ENCODE data around the gene PSMB3.

Gene PSMB3

DNA sequence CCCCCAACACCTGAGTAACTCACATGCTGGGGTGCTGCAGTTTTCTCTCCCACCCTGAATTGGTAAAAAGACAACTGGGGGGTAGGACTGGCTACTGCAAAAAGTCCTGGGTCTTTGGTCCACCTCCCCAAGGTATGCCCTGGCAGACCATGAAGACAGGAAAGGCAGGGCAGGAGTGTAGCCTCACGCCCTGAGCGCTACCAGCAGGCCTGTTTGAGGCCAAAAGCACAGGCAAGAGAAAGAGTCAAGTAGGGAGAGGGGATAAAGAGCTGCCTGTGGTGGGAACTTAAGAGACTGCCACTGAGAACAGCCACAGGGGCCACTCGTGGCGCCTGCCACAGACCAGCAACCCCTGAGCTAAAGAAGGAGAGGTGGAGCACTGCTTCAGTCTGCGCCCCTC, 13.8 kb downstream of the PSMB3 start:
- Histone ChIP-seq H3K27me3 (replicated peaks; ENCODE audit: insufficient read depth, low read length) (no peaks in the 10 kb centered on the region), H3K27ac (ENCODE audit: low read length) (no peak overlapping the region), H3K4me2 (ENCODE audit: low read depth, low read length) (no peak overlapping the region), H4K20me1 (ENCODE audit: insufficient read depth, low read length) (no peaks in the 10 kb centered on the region), H3K36me3 (replicated peaks; ENCODE audit: insufficient read depth, low read length) (no peaks in the 10 kb centered on the region; the same call in 1 of the 2 replicates), H3K9ac (ENCODE audit: low read length) (no peak overlapping the region), H3K9me2 (replicated peaks; ENCODE audit: insufficient read depth, low read length) (no peaks in the 10 kb centered on the region), H2AFZ (ENCODE audit: low read length) (no peak overlapping the region), H3K9me3 (replicated peaks; ENCODE audit: insufficient read depth, low read length) (no peaks in the 10 kb centered on the region), H3F3A (ENCODE audit: insufficient read depth, low read length) (peaks cover 4% of the 10 kb centered on the region; the same call in 1 of the 2 replicates), H3K4me1 (ENCODE audit: low read length) (no peaks in the 10 kb centered on the region), H3K79me2 (ENCODE audit: low read length) (no peaks in the 10 kb centered on the region), H3K4me3 (ENCODE audit: low read length) (no peak overlapping the region)
- no peak for DNase-seq
- TF ChIP-seq, protein P1, sequence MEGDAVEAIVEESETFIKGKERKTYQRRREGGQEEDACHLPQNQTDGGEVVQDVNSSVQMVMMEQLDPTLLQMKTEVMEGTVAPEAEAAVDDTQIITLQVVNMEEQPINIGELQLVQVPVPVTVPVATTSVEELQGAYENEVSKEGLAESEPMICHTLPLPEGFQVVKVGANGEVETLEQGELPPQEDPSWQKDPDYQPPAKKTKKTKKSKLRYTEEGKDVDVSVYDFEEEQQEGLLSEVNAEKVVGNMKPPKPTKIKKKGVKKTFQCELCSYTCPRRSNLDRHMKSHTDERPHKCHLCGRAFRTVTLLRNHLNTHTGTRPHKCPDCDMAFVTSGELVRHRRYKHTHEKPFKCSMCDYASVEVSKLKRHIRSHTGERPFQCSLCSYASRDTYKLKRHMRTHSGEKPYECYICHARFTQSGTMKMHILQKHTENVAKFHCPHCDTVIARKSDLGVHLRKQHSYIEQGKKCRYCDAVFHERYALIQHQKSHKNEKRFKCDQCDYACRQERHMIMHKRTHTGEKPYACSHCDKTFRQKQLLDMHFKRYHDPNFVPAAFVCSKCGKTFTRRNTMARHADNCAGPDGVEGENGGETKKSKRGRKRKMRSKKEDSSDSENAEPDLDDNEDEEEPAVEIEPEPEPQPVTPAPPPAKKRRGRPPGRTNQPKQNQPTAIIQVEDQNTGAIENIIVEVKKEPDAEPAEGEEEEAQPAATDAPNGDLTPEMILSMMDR (IDR thresholded peaks at IDR 0.05; ENCODE audit: low read length) = no peak
- TF ChIP-seq EZH2phosphoT487 (IDR thresholded peaks at IDR 0.05; ENCODE audit: low read length) = no peak
- TF ChIP-seq EZH2 (optimal IDR thresholded peaks at IDR 0.05; ENCODE audit: low read depth, low read length) = no peak

DNA sequence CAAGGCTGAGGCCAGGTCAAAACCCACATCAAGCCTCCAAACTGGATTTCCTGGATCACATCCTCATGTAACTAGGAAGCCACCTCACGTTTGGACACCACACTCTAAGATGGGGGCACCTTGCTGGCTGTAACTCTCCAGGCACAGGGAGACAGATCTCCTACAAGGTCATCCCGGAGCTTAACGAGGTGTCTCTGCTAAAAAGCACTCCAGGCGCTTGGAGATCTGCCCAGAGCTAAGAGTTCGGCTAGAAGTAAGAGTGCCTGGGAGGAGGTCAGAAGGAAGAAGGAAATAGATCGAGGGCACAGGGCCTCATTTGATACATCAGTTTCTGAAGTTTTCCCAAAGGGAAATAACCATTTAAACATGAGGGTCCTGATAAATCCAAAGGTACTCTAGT, 15.9 kb downstream of the PSMB3 start:
- no peaks in the 10 kb centered on the region for H4K20me1 ChIP-seq (ENCODE audit: insufficient read depth, low read length)
- H3K9ac ChIP-seq (ENCODE audit: low read length) = no peak overlapping the region
- H3K36me3 ChIP-seq (replicated peaks; ENCODE audit: insufficient read depth, low read length) = no peaks in the 10 kb centered on the region
- H2AFZ ChIP-seq (ENCODE audit: low read length) = no peak overlapping the region
- H3K9me3 ChIP-seq (replicated peaks; ENCODE audit: insufficient read depth, low read length) = no peaks in the 10 kb centered on the region
- no peaks in the 10 kb centered on the region for H3K9me2 ChIP-seq (replicated peaks; ENCODE audit: insufficient read depth, low read length)
- H3F3A ChIP-seq (ENCODE audit: insufficient read depth, low read length) = no peaks in the 10 kb centered on the region; the same call in 1 of the 2 replicates
- no peaks in the 10 kb centered on the region for H3K79me2 ChIP-seq (ENCODE audit: low read length)
- no peak overlapping the region for H3K4me2 ChIP-seq (ENCODE audit: low read depth, low read length)
- no peak overlapping the region for H3K4me3 ChIP-seq (ENCODE audit: low read length)
- DNase-seq = no peak
- TF ChIP-seq, protein P1 (IDR thresholded peaks at IDR 0.05; ENCODE audit: low read length) = no peak
- TF ChIP-seq EZH2 (optimal IDR thresholded peaks at IDR 0.05; ENCODE audit: low read depth, low read length) (no peak), EZH2phosphoT487 (IDR thresholded peaks at IDR 0.05; ENCODE audit: low read length) (no peak)
- no peak overlapping the region for H3K27ac ChIP-seq (ENCODE audit: low read length)
- no peaks in the 10 kb centered on the region for H3K4me1 ChIP-seq (ENCODE audit: low read length)
- H3K27me3 ChIP-seq (replicated peaks; ENCODE audit: insufficient read depth, low read length) = no peaks in the 10 kb centered on the region

DNA sequence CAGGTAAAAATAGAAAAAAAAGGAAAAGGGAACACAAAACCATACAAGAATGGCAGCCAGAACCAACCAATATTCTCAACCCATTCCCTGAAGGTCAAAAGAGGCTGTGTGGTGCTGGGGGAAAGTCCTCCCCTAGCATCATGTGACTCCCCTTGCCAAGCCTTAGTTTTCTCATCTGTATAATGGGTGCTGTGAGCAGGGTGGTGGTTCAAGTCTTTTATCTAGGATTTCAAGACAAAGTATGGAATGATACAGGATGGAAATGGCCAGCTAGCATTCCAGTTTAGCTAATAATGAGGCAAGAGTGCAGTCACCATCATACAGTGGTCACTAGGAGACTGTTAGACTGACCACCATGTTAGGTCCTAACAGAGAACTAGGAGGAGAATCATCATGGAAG, 20.7 kb downstream of the PSMB3 start:
- Histone ChIP-seq H3K4me1 (ENCODE audit: low read length) (no peaks in the 10 kb centered on the region), H3K79me2 (ENCODE audit: low read length) (no peaks in the 10 kb centered on the region), H2AFZ (ENCODE audit: low read length) (no peak overlapping the region), H3K4me3 (ENCODE audit: low read length) (no peak overlapping the region), H3K9ac (ENCODE audit: low read length) (no peak overlapping the region), H3K9me2 (replicated peaks; ENCODE audit: insufficient read depth, low read length) (no peaks in the 10 kb centered on the region), H3K9me3 (replicated peaks; ENCODE audit: insufficient read depth, low read length) (no peaks in the 10 kb centered on the region), H3K27me3 (replicated peaks; ENCODE audit: insufficient read depth, low read length) (no peaks in the 10 kb centered on the region), H3K27ac (ENCODE audit: low read length) (no peak overlapping the region), H3F3A (ENCODE audit: insufficient read depth, low read length) (no peaks in the 10 kb centered on the region), H3K36me3 (replicated peaks; ENCODE audit: insufficient read depth, low read length) (no peaks in the 10 kb centered on the region), H3K4me2 (ENCODE audit: low read depth, low read length) (no peak overlapping the region), H4K20me1 (ENCODE audit: insufficient read depth, low read length) (no peaks in the 10 kb centered on the region)
- TF ChIP-seq, protein P1 (IDR thresholded peaks at IDR 0.05; ENCODE audit: low read length) = no peak
- TF ChIP-seq EZH2 (optimal IDR thresholded peaks at IDR 0.05; ENCODE audit: low read depth, low read length) (no peak), EZH2phosphoT487 (IDR thresholded peaks at IDR 0.05; ENCODE audit: low read length) (no peak)
- DNase-seq = no peak
